Choroid plexus epithelial cell (primary cell): Measurements from ENCODE around the gene IFT122.

Experiments used
- DNase-seq: peaks from one replicate; pipeline ENCODE4 v3.0.0-alpha.2; 2010; ENCODE audit warnings: low read depth
- H3K4me3 ChIP-seq: 2 replicates; pipeline ENCODE4 v1.5.1; 2011; ENCODE audit warnings: low read depth, mild to moderate bottlenecking, control low read depth, low read length, moderate library complexity
- TF ChIP-seq, protein P1 (sequence below): conservative IDR thresholded peaks from 2 replicates; pipeline ENCODE4 v1.5.1; 2011; ENCODE audit warnings: low read depth, mild to moderate bottlenecking, control low read depth, inconsistent platforms, low read length, moderate library complexity

IFT122 gene

DNA sequence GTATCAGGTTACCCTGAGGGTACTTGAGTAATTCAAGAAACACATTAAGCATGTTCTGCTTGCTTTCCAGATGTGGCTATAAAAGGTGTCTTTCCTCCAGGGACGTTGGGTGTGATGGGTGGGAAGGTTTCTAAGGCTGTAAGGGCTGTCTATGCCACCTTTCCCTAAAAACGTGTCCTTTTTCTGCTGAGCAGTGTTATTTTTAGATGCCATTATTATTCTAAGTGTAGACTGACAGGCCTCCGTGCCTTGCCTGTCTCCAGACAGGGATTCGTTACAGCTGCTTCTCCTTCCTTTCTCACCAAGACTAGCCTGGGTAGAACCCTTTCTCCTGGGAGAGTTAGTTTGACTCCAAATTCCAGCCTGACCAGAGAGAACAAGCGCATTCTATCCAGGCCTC is 61.6 kb downstream of the IFT122 start:
- TF ChIP-seq, protein P1, sequence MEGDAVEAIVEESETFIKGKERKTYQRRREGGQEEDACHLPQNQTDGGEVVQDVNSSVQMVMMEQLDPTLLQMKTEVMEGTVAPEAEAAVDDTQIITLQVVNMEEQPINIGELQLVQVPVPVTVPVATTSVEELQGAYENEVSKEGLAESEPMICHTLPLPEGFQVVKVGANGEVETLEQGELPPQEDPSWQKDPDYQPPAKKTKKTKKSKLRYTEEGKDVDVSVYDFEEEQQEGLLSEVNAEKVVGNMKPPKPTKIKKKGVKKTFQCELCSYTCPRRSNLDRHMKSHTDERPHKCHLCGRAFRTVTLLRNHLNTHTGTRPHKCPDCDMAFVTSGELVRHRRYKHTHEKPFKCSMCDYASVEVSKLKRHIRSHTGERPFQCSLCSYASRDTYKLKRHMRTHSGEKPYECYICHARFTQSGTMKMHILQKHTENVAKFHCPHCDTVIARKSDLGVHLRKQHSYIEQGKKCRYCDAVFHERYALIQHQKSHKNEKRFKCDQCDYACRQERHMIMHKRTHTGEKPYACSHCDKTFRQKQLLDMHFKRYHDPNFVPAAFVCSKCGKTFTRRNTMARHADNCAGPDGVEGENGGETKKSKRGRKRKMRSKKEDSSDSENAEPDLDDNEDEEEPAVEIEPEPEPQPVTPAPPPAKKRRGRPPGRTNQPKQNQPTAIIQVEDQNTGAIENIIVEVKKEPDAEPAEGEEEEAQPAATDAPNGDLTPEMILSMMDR, result no peak
- H3K4me3 ChIP-seq, result no peak overlapping the region
- DNase-seq, result no peak

DNA sequence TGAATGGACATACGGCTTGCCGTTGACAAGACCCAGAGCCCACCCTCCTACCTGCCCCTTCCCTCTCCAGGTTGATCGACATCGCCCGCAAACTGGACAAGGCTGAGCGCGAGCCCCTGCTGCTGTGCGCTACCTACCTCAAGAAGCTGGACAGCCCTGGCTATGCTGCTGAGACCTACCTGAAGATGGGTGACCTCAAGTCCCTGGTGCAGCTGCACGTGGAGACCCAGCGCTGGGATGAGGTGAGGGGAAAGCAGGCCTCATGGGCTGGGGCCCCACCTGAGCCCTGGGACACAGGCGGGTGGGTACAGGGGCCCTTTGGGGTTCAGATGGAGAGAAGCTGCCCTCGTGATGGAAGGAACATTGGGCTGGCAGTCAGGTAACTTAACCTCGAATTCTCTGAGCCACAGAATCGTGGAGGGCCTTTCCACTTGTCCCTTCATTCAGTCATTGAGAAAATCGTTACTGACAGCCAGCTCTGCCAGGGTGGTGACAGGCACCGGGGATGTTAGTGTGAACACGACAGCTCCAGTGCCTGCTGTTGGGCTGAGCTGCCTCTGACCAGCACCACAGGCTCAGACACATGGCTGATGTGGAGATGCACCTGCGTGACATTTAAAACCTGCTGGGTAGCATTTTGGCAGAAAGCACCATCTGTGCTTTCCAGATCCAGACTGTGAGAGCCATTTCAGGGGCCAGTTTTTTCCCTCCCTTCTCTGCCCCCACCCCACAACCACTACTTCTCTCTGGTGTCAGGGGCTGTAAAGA is 62.8 kb downstream of the IFT122 start:
- DNase-seq, result no peak
- no peak overlapping the region for H3K4me3 ChIP-seq
- TF ChIP-seq, protein P1, result no peak

DNA sequence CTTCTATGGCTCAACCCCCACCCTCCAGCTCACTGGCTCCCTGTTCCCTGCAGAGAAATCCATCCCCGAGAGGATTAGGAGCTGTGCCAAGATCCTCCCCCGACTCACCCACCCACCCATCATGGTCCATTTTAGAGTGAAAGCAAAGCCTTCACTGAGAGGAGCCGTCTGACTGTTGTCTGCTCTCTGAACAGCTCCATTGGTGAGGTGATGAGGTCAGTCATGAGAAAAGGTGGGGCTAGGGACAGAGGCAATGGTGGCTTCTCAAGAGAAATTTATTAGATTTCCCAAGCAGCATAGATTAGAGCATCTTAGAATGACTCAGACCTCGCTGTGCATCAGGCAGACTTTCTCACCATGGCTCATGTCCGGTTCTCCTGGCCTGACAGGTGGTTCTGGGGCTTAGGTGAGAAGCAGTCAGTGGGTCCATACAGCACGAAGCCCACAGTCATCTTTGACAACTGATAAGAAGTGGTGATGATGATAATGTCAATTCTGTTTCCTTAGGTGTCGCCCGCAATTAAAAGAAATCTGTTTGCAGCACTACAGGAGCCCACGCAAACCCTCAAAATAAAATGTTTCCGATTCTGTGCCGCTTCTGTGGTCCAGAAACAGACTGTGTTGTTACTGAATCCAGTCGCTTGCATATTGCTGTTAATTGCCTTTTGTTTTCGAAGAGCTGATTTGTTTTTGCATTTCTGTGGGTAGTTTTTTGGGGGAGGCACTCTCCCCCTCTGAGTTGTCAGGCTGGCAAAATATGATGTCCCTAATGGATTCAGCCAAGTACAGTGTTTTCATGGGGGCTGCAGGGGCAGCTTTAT is 63.7 kb downstream of the IFT122 start:
- TF ChIP-seq, protein P1, result no peak
- no peak for DNase-seq
- H3K4me3 ChIP-seq, result no peak overlapping the region

DNA sequence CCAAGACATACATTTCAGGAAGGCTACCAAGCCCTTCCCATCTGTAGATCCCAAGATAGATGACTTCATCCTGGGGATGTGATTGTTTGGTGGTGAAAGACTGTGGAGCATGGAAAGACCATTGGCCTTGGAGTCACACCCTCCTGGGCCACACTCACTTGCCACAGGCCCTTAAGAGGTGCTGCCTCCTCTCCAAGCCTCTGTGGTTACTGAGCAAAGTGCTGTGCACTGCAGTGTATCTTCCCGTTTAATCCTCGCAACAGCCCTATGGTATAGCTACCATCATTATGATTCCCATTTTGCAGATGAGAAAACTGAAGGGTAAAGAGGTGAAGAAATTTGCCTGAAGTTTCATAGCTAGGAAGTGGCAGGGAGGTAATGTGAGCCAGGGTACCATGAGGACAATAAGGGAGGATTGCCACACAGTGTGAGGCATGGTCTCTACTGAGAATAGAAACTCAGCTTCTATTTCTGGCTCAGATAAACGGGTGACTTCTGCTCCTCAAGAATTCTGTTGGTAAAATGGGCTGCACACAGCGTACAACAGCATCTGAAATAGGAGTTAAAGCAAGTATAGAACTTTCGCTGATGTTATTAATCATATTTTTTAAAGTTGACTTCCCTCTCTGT is 64.6 kb downstream of the IFT122 start:
- no peak overlapping the region for H3K4me3 ChIP-seq
- TF ChIP-seq, protein P1, result no peak
- no peak for DNase-seq

DNA sequence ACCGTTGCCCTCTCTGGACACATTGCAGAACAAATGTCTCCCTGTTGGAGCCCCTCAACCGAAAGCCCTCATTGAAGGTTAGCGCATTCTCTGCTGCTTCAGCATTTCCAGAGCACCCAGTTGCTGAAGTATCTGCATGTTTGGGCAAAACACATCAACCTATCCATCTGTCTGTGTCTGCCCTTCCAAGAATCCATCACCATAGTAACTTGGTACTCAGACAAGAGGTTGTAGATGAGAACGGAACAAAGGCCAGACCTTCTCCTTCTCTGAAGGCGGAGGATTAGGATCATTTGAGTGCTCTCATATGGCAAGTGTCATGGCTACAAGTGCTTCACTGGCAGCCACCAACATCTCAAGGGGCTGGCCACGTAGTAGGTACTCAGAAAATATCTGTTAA is 65.3 kb downstream of the IFT122 start:
- TF ChIP-seq, protein P1, result no peak
- no peak overlapping the region for H3K4me3 ChIP-seq
- no peak for DNase-seq

DNA sequence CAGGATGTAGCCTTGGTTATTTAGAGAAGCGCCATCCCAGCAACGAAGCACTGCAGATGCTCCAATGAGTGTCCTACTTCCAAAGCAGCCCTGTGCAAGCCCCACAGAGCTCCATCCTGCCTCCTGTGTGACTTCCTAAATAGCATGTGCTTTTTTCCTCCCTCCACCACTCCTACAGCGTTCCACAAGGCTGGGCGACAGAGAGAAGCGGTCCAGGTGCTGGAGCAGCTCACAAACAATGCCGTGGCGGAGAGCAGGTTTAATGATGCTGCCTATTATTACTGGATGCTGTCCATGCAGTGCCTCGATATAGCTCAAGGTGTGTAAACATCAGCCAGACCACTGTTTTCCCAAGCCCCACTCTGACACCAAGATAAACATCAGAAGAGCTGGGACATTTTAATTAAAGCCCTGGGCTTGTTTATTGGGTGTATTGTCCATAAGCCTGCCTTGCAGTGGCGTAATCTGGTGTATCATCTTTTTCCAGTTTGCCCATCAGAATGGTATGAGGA is 66.3 kb downstream of the IFT122 start:
- DNase-seq, result no peak
- no peak overlapping the region for H3K4me3 ChIP-seq
- TF ChIP-seq, protein P1, result no peak
